DMS 273 (cell line): ENCODE data around the gene ACVRL1.
A peak's percentile ranks its signal among the peaks of the same experiment; 100 is the strongest.

Source experiments
- DNase-seq: peaks from one replicate; lab custom pipeline; 2025; ENCODE audit not compliant: unreplicated experiment; lab: John Stamatoyannopoulos, UW

ACVRL1 gene

GRCh38 chr12:51938726-51939125 lies 31.4 kb downstream of the ACVRL1 start:
- no peak for DNase-seq

GRCh38 chr12:51941011-51941581 lies 33.8 kb downstream of the ACVRL1 start:
- peak; percentile 82 for DNase-seq

- DNase-seq = no peak
Measured at GRCh38 chr12:51941604-51942003, 34.3 kb downstream of the ACVRL1 start.

GRCh38 chr12:51942056-51942455 lies 34.8 kb downstream of the ACVRL1 start:
- no peak for DNase-seq

GRCh38 chr12:51942501-51943000 lies 35.2 kb downstream of the ACVRL1 start:
- DNase-seq = no peak

- no peak for DNase-seq
Measured at GRCh38 chr12:51943346-51943745, 36.0 kb downstream of the ACVRL1 start.

- DNase-seq = no peak
Measured at GRCh38 chr12:51944608-51945233, 37.4 kb downstream of the ACVRL1 start.

- DNase-seq = no peak
Measured at GRCh38 chr12:51947246-51947996, 40.1 kb downstream of the ACVRL1 start.

GRCh38 chr12:51948066-51948465 lies 40.8 kb downstream of the ACVRL1 start:
- no peak for DNase-seq

- peak; percentile 37 for DNase-seq
Measured at GRCh38 chr12:51949342-51950030, 42.2 kb downstream of the ACVRL1 start.

- no peak for DNase-seq
Measured at GRCh38 chr12:51950682-51951198, 43.4 kb downstream of the ACVRL1 start.

- DNase-seq = peak; percentile 95
Measured at GRCh38 chr12:51951199-51951842, 44.0 kb downstream of the ACVRL1 start, which contains the start of gene ACVR1B. Gene ACVR1B (plus strand): TSS chr12:51951699. CDS start chr12:51951744, 45 bp downstream.

GRCh38 chr12:51951843-51952722 lies 44.8 kb downstream of the ACVRL1 start:
- DNase-seq = peak; percentile 49

GRCh38 chr12:51953089-51953488 lies 45.8 kb downstream of the ACVRL1 start:
- peak; percentile 42 for DNase-seq

GRCh38 chr12:51953864-51954263 lies 46.6 kb downstream of the ACVRL1 start:
- DNase-seq = peak; percentile 11

- DNase-seq = peak; percentile 45
Measured at GRCh38 chr12:51954561-51955361, 47.5 kb downstream of the ACVRL1 start.

GRCh38 chr12:51955702-51956101 lies 48.4 kb downstream of the ACVRL1 start:
- no peak for DNase-seq

- DNase-seq = no peak
Measured at GRCh38 chr12:51958542-51958941, 51.2 kb downstream of the ACVRL1 start.

- peak; percentile 10 for DNase-seq
Measured at GRCh38 chr12:51959211-51959610, 51.9 kb downstream of the ACVRL1 start.
